ENCODE data around the gene FBXW8. TPM values are rescaled to one million over a fixed set of nuclear protein-coding genes. Genes with fewer than 3 reads are reported as not detected.

Gene FBXW8
- total RNA-seq, 1 donor from 2014 or later = 14.5 TPM

DNA sequence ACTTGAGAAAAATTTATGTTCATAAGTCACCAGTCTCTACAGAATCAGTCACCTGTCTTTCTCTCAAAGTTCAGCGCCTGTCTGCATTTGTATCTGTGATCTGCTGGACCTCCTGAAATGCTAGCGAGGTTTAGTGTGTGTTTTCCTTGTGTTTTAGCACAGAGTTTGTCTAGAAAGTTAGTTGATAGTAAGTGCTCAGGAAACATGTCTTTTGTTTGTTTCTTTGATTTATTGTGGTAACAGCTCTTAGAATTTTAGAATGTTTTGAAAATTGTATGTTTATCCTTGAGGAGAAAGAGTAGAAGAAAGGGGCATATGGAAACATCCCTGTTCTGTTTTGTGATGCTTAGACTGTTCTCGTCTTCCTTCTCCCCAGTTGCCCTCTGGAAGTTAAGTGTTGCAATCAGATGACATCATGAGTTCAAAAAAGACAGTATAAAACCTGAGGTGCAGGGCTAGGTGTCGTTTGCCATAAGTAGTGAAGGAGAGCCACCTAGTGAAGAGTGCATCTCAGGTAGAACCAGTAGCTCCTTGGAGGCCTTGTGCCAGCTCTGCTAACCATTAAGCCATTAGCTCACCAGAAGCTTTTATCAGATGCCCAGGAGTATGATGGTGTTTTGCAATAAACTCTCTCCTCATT, 44.8 kb downstream of the FBXW8 start:
- peak; percentile 26 for DNase-seq

- DNase-seq = peak; percentile 32
These were observed 47.9 kb downstream of the FBXW8 start for GRCh38 chr12:116958402-116959197.

GRCh38 chr12:116959198-116959460, 48.4 kb downstream of the FBXW8 start:
- DNase-seq = no peak

DNA sequence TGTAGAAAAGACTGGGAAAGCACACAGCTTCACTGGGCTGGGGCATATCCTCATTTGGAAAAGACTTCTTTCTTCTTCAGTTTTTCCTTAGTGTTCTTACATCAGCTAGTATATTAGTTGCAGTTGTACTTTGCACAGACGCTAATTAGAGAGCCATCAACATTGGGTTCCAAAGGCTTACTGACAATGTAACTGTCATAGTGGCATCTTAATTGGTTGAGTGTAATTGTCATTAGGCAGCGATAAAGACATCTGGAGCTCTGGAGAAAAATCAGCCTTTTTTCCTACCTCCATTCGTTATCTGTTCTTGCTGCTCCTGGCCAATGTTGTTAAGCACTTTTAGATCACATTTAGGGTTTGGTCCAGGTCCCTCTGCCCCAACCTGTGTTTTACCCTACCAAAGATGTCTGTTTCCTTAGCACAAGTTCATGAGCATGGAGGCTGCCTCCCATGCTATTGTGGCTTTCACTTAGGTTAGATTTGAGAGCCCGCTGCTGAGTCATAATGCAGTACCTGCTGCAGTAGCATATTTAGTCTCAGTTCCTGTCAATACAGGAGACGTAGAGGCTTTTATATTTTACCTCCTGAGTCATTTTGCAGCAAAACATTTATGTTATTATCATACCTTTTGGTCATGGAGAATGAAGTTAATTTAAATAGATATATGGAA, 49.2 kb downstream of the FBXW8 start:
- no peak for DNase-seq

- DNase-seq = no peak
These were observed 51.4 kb downstream of the FBXW8 start for GRCh38 chr12:116962197-116962596.

DNA sequence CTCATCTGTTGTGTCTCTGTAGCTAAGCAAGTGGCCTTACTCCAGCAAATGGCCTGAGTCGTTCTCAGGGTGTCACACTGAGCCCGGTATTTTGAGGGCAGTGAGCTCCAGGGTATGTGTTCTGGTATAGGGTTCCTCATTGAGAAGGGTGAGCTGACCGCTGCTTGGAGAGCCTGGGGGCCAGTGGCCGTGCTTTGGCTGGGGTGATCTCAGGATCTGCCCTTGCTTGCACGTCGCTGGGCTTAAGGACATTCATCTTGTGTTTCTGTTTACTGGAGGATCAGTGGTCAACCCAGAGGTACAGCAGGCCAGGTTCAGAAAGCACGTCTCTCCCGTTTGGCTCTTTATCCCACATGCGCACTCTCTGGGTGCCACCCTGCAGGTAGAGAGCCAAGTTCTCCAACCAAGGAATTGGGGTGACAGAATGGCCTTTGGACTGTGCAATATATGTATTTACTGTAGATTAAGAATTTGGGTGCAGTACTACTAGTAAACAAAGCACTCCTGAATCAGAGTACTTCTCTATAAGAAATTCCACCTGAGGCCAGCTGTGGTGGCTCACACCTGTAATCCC, 52.1 kb downstream of the FBXW8 start:
- no peak for DNase-seq

DNA sequence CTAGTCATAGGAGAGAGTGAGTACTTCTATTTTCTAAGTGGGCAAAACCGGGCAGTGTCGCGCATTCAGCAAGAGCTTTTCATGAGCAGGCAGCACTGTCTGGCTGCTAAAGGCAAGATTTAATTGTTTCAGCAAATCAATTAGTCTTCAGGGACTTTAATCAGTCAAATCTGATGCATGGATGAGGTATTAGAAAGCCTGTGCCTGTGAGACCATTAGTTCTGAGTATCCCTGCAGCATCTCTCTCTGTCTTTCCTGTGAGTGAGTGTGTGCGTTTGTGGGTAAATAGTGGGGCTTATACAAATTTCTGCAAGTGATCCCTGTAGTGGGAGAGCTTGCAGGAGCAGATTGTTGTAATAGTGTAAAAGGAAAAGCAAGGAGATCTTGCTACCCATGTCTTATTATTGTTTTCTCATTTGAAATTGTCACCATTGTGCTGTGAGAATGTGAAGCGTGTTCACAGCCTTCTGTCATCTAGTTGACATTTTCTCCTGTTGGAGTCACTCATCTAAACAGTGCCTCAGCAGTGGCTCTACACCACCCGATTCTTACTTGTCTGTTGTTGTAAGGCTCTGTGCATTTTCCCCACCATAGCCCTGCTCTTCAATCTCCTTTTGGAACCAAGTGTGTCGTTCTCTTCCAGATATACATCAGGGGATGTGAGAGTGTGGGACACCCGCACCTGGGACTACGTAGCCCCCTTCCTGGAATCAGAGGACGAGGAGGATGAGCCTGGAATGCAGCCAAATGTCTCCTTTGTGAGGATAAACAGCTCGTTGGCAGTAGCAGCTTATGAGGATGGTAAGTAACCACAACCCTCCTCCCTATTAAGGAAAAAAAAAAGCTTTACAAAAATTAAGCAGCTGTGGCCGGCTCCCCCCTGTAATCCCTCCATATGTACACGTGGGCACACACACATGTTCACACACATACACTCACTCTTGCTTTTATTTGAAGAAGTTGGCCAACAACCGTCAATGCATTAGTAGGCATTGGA, 53.6 kb downstream of the FBXW8 start:
- peak; percentile 17 for DNase-seq

- DNase-seq = peak; percentile 15
These were observed 58.2 kb downstream of the FBXW8 start for GRCh38 chr12:116968986-116969385.

DNA sequence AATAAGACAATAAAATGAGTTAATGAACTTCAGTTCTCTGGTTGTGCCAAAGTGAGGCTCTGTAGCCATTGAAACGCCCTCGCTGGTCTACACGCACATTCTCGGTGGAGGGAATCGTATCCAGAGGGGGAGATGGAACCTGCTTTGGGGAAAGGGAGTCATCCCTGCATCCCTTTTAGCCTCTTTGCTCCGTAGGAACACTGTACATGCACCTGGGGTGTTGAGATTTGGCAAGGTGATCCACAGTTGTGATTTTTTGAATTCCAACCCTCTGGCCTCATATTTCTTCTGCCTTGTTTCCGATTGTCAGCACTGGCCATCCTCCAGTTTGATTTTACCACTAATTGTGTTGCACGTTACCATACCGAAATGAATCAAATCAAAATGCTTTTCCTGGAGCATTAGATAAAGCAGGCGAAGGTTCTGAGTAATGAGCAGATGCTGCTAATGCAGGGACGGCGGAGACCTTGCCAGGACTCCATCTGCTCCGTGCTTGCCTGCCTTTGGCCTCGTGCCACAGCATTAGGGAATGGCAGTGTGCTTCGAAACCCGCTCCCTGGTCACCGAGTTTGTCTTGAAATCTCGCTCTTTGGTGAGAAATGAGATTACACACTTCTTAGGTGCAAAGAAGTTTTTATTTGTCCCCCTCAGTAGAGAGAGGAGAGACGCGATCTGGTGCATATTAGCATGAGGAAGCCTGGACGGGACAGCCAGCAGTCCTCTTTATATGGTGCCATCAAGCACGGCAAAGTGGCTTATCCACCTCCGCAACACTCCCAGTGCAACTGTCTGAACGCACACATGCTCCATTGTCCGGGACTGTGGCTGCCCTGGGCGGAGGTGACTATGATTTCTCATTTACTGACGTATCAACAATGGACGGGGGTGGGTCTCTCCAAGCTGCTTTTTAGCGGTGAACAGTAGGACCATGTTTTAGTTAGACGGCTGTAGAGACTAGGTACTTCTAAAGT, 59.1 kb downstream of the FBXW8 start:
- DNase-seq = peak; percentile 93

DNA sequence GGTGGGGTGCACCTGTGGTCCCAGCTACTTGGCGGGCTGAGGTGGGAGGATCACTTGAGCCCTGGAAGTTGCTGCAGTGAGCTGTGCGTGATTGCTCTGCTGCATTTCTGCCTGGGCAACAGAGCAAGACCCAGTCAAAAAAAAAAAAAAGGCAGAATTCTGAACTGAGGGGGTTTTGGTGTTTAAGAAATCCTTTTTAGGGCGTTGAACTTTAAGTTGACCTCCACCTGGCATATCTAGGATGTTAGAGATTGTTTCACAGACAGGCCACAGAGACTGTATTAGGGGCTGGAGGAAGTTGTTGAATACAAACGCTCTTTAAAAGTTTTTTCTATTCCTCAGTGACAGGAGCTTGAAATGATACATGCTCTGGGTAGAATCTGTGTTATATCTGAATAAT, 60.5 kb downstream of the FBXW8 start:
- DNase-seq = no peak

- no peak for DNase-seq
These were observed 65.1 kb downstream of the FBXW8 start for GRCh38 chr12:116975779-116976393.

DNA sequence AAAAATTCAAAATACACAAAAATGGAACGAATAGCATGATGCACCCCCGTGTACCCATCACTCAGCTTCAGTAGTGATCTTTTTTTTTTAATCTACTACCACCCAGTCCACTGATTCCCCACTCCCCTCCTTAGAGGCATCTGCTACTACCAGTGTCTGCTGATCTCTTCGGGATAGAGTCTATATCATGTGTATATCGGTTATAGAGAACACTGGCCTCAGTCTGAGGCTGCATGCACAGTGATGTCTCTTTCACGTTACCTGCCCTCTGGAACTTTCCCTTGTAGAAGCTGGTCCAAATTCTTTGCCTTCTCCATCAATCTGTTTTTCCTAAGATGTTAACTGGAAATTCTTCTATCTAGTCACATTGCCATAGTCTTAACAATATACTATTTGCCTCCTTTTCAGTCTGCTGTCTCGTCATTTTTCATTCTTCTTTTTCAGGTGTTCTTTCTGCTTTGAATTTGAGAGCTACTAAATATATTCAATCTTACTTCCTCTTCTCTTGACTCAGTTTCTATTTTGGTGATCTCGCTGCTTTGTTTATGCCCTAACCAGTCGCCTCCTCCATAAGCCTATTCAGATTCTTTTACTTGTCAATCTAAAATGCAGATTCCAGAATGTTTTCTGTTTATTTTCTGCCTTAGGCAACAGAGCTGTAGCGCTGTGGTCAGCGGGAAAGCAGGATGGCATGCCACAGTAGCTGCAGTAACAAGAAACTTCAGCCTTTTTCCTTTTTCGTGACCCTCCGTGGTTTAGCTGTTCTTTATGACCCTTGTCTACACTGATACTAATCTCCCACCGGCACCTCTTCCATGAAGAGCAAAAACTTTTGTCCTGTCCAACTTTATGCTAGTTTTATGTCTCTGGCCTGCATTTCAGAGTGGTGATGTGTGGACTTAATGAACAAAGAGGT, 67.0 kb downstream of the FBXW8 start:
- DNase-seq = no peak

GRCh38 chr12:116978791-116979508, 68.2 kb downstream of the FBXW8 start:
- DNase-seq = peak; percentile 25

DNA sequence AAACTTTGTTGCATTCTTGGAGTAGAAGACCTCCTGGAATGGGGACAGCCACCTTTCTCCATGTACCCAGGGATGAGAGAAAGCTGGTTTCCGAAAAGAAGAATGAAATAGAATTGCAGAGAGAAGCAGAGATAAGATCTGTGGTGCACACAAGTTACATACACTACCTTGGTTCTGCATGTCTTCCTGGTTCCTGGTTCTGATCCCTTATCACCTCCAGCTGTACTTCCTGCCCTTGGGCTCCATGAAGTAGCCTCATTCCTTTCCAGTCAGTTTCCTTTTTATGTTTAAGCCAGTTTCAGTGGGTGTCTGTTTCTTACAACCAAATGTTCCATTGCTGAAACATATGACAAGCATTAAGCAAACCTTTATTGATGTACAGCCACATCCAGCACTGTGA, 69.3 kb downstream of the FBXW8 start:
- DNase-seq = no peak

DNA sequence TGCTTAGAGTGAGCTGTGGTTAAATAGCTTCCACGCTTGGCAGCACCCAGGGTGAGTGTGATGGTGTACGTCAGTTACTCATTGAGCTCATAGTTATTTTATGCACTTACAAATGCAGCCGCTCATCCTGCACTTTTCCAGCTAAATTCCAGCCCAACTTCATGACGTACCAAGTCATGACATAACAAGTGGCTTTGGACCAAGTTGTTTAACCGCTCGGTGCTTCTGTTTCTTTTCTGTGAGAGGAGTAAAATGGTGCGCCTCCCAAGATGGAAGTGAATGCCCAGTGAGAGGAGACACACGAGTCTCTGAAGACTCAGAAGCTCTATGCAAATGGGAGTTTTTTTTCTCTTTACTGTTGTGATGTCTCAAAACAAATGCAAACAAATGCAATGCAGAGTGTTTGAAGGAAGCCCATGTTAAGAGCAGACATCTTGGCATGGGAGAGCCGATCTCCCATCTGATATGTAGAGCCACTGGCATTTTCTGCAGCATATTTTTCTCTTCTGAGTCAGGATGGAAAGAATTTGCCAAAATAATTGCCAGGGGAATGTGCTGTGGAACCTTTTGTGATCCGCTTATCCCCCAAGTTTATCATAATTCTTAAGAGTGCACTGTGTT, 72.2 kb downstream of the FBXW8 start:
- peak; percentile 16 for DNase-seq

DNA sequence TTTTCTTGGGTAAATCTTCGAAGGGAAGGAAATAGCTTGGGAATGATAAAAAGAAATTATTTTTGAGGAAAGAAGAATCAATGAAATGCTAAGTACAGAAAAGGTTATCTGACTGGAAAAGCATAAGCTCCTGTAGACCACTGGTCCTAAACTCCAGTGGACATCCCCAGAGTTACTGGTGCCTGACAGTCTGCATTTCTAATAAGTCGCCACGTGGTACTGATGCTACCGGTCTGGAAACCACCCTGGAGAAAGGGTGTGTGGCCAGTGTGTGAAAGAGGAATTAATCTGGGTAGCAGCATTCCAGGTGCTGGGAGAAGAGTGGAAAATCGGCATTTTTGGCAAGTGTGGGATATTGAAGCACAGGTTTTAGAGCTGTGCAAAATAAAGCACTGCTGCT, 73.3 kb downstream of the FBXW8 start:
- DNase-seq = no peak

- no peak for DNase-seq
These were observed 79.6 kb downstream of the FBXW8 start for GRCh38 chr12:116990329-116990728.

Data from tongue (tissue), 2 donors.